Activated CD4-positive, alpha-beta T cell treated with anti-CD3 and anti-CD28 coated beads, Interleukin-2, Interleukin-6, amounts not matched to agents 100 ng/mL and 50 ng/mL, durations not matched to agents 16 hours and 8 hours (primary cell): ENCODE measurements around the gene FMN2.
"Not testable (repeated sequence)": the region's sequence is repeated elsewhere in the genome, so short reads cannot be mapped to it uniquely, and the experiment has no call there.

ENCODE experiments used
- DNase-seq: peaks from one replicate; pipeline ENCODE4 v3.0.0-alpha.2; 2020

FMN2 gene

GRCh38 chr1:240148333-240148732 is 56.6 kb downstream of the FMN2 start:
- no peak for DNase-seq

- peak; percentile 33 for DNase-seq
Observed at GRCh38 chr1:240149484-240150094, 57.9 kb downstream of the FMN2 start.

- peak; percentile 2 for DNase-seq
Observed at GRCh38 chr1:240151136-240151735, 59.6 kb downstream of the FMN2 start.

- no peak for DNase-seq
Observed at GRCh38 chr1:240152611-240153297, 61.1 kb downstream of the FMN2 start.

GRCh38 chr1:240155605-240156004 is 63.9 kb downstream of the FMN2 start:
- DNase-seq = no peak

- DNase-seq = no peak
Observed at GRCh38 chr1:240164742-240165141, 73.1 kb downstream of the FMN2 start.

- no peak for DNase-seq
Observed at GRCh38 chr1:240169188-240169587, 77.5 kb downstream of the FMN2 start.

GRCh38 chr1:240170266-240170665 is 78.6 kb downstream of the FMN2 start:
- no peak for DNase-seq

GRCh38 chr1:240170806-240171205 is 79.1 kb downstream of the FMN2 start:
- DNase-seq = no peak

- no peak for DNase-seq
Observed at GRCh38 chr1:240171907-240172306, 80.2 kb downstream of the FMN2 start.

- DNase-seq = no peak
Observed at GRCh38 chr1:240173836-240174235, 82.2 kb downstream of the FMN2 start.

GRCh38 chr1:240174734-240175133 is 83.1 kb downstream of the FMN2 start:
- DNase-seq = no peak

- DNase-seq = no peak
Observed at GRCh38 chr1:240178366-240178765, 86.7 kb downstream of the FMN2 start.

GRCh38 chr1:240184682-240185081 is 93.0 kb downstream of the FMN2 start:
- DNase-seq = not testable (repeated sequence)

GRCh38 chr1:240188139-240188538 is 96.5 kb downstream of the FMN2 start:
- DNase-seq = no peak

GRCh38 chr1:240189386-240189989 is 97.8 kb downstream of the FMN2 start:
- DNase-seq = peak; percentile 55

GRCh38 chr1:240190881-240191401 is 99.3 kb downstream of the FMN2 start:
- DNase-seq = peak; percentile 43

- no peak for DNase-seq
Observed at GRCh38 chr1:240192851-240193250, 101.2 kb downstream of the FMN2 start.

GRCh38 chr1:240193679-240194078 is 102.0 kb downstream of the FMN2 start:
- DNase-seq = peak; percentile 53

GRCh38 chr1:240194120-240194519 is 102.4 kb downstream of the FMN2 start:
- DNase-seq = no peak

- DNase-seq = no peak
Observed at GRCh38 chr1:240198376-240198775, 106.7 kb downstream of the FMN2 start.

- DNase-seq = no peak
Observed at GRCh38 chr1:240199758-240200645, 108.3 kb downstream of the FMN2 start.

- DNase-seq = no peak
Observed at GRCh38 chr1:240201931-240202330, 110.2 kb downstream of the FMN2 start.
